Mesenteric fat pad (tissue), 1 donor: ENCODE results near the gene YY2. TPM values are rescaled to one million over a fixed set of nuclear protein-coding genes. Genes with fewer than 3 reads are reported as not detected.
"Not testable (repeated sequence)": the region's sequence is repeated elsewhere in the genome, so short reads cannot be mapped to it uniquely, and the experiment has no call there.

ENCODE experiments used
- DNase-seq: peaks from one replicate; pipeline ENCODE4 v3.0.0-alpha.2; 2020; ENCODE audit warnings: low spot score
- total RNA-seq: library from RNA; stranded (reverse); fragmentation: NEBNext Ultra II Directional; extraction: Animal tissue kit (Norgen Biotek cat#: 25700); gene quantifications from one replicate; pipeline ENCODE4 v1.2.1, GENCODE V29; 2021
- donor health status: DM: yes; HTN: yes; CAD: no.

YY2 gene
- total RNA-seq, 1 donor from 2014 or later = 2.2 TPM

DNA sequence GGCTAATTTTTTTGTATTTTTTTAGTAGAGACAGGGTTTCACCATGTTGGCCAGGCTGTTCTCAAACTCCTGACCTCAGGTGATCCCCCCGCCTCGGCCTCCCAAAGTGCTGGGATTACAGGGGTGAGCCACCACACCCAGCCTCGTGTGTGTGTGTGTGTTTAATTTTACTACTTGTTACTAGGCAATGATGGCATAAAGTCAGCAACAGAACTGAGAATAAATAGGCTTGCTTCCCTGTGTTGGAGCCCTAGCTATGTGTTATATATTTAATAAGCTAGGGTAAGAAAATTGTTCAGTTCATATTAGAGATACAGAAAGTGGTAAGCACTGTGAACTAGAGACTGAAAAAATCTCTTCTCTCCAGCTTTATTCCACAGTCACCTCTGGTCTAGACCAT, 18.4 kb downstream of the YY2 start:
- DNase-seq = not testable (repeated sequence)

DNA sequence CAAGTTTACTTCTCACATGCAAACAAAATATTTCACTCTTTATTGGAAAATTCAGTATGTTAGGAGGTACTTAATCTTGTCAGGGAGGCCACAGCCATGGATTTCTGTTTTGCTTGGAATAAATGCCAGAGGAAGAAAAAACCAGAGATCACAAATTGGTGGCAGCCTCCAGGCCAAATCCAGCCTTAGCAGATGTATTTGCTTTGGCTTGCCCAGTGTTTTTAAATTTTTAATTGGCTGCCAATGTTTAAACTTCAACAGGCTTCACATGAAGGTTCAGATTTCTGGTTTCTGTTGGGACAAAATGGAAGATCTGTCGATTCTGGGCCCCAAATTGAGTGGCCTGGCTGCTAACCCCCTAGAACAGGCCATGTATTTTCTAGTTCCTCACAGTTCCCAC, 19.2 kb downstream of the YY2 start:
- no peak for DNase-seq

DNA sequence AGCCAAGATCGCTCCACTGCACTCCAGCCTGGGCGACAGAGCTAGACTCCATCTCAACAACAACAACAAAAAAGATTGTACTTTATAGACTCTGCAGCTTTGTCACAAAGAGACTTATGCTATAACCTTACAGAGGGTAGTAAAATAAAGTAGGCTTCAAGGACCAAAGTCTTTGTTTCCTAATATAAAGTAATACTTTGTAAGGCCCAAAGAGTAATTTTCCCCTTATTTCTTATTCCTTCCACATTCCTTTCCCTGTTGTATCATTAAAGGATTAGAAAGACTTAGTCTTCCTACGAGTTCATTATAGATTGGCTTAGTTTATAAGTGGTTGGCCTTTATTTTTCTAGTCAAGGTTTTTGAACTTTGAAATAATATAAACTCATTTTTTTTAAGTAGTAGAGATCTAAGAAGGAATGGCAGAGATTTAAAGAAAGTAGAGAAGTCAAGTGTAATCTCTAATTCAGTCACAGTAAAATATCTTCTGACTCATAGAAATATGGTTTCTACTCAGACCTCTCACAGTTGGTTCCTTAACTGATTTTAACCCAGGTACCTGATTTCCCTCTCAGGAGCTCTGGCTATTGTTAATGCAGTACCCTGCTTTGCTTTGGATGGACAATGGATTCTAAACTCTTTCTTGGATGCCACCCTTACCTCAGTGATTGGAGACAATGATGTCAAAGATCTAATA, 26.2 kb downstream of the YY2 start:
- no peak for DNase-seq

DNA sequence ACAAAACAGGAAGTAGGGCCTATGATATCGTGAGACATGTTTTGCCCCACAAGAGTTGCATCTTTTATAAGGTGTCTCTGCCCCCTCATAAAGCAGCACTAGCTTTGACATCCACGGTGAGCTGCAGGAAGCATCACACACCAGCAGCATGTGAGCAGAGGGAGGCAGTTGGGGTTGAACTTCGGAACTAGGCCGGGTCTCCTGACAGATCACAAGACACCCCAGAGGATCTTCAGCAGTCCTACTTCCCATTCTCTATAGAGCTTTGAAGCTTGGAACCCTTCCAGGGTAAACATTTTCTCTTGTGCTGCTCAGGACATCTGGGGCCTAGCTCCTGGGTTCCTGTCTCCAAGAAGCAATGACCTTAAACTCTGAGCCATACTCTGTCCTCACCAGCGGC, 27.5 kb downstream of the YY2 start:
- DNase-seq = no peak

DNA sequence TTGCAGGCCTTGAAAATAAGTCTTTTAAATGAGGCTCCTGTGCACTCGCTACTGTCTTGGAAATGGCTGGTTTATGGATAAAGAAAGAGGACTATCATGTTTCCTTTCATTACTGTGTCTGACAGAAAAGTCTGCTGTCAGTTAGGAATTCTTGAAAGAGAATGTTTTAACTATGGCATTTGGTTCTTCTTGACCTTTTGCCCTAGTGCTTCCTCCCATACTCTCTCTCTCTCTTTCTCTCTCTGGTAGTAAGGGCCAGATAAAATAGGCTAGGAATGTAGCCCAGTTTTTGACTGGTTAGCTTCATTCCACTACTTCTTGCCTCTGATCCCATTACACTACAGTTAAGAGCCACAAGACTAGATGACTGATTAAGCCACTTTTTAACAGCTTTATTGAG, 29.8 kb downstream of the YY2 start:
- no peak for DNase-seq

DNA sequence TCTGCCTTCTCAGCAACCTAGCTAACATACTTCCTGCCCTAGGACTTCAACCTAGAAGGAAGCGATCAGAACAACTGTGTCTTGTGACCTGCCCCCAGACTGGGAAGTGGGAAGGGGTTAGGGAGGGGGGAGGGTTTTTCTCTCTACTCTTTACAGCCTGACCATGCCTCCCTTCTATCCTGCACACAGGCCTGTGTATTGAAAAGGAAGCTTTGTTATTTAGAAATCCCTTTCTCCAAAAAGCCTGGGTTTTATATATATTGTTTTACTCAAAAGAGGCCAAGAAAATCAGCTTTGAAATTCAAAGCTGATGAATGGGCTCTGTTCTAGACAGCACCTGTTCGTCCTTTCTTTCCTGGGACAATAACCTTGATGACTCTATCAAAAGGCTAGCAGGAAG, 49.5 kb downstream of the YY2 start:
- DNase-seq = no peak

DNA sequence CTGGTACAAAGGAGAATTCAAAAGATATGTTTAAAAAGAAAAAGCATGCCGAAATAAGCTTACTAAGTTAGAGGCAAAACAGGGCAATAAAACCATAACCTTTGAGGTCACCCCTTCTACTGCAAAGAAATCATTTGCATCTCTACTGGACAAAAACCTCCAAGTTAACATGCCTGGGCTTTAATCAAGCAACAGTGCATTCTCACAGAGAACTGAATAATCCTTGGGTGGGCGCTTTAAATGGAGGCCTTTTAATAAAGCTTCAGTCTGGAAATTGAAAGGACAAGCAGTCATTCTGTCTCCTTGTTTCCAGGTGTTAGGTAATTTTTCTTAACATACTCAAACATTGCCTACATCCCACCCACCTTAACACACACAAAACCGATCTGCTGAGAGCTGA, 50.2 kb downstream of the YY2 start:
- no peak for DNase-seq

DNA sequence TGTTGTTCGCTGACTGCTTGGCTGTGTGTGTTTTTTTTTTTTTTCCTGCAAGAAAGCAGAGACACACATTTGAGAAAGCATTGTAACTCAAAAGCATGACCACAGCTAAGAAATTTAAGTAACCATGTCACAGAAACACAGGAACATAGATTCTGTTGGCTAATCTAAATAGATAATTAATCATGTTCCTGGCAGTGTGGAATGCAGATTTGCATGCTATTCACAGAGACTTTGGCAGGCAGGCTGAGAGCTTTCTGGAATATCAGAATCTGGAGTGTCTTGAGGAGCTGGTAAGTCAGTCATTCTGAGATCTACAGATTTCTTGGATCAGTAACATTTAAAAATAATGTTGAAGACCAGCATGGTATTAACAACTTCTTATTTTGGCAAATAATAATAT, 51.5 kb downstream of the YY2 start:
- no peak for DNase-seq

Other genes with a start within 250 kb of the YY2 start
- 0.10 TPM for gene KLHL34, start 197.7 kb upstream of the YY2 start, total RNA-seq
- gene SMPX, start 97.9 kb upstream of the YY2 start, total RNA-seq = not detected
- gene MBTPS2, start 16.4 kb upstream of the YY2 start, total RNA-seq = 14.8 TPM
- 41.8 TPM for gene SMS, start 84.7 kb downstream of the YY2 start, total RNA-seq
- gene PHEX, start 176.3 kb downstream of the YY2 start, total RNA-seq = 0.45 TPM